Neural cell (in vitro differentiated cells): ENCODE measurements around the gene ZNF248. TPM values are rescaled to one million over a fixed set of nuclear protein-coding genes. Genes with fewer than 3 reads are reported as not detected.

Experiments used
- H2AFZ ChIP-seq: fragments of 200-600, 300-800 bp; sonication (generic), shearing (Covaris generic); 2 replicates; pipeline ENCODE4 v1.6.0; 2014; ENCODE audit warnings: low read depth, mild to moderate bottlenecking, antibody characterized with exemption, low read length, moderate library complexity
- H3F3A ChIP-seq: fragments of 200-600 bp; shearing (Covaris generic); 2 replicates; pipeline ENCODE4 v1.6.1; 2016; ENCODE audit warnings: mild to moderate bottlenecking, moderate library complexity, mixed read lengths, antibody characterized with exemption, low read length; ENCODE audit not compliant: insufficient read depth, poor library complexity, severe bottlenecking
- H3K27ac ChIP-seq: fragments of 200-600, 300-800 bp; sonication (generic), shearing (Covaris generic); 2 replicates; pipeline ENCODE4 v1.5.1; 2014; ENCODE audit warnings: mild to moderate bottlenecking, low read length, moderate library complexity
- H3K27me3 ChIP-seq: fragments of 300-800, 200-600 bp; sonication (generic), shearing (Covaris generic); 2 replicates; pipeline ENCODE4 v1.6.0; 2014; ENCODE audit warnings: mild to moderate bottlenecking, low read depth, low read length, moderate library complexity; ENCODE audit not compliant: insufficient read depth
- H3K36me3 ChIP-seq: fragments of 300-800, 200-600 bp; sonication (generic), shearing (Covaris generic); 2 replicates; pipeline ENCODE4 v1.5.1; 2014; ENCODE audit warnings: mild to moderate bottlenecking, antibody characterized with exemption, low read length, moderate library complexity; ENCODE audit not compliant: insufficient read depth
- H3K4me2 ChIP-seq: fragments of 300-800, 200-600 bp; sonication (generic), shearing (Covaris generic); 2 replicates; pipeline ENCODE4 v1.6.0; 2014; ENCODE audit warnings: mild to moderate bottlenecking, low read length
- H3K4me3 ChIP-seq: fragments of 300-800, 200-600 bp; sonication (generic), shearing (Covaris generic); 2 replicates; pipeline ENCODE4 v1.5.1; 2014; ENCODE audit warnings: mild to moderate bottlenecking, low read length, moderate library complexity
- H3K79me2 ChIP-seq: fragments of 200-600 bp; shearing (Covaris generic); replicated peaks from 2 replicates; pipeline ENCODE4 v1.6.0; 2014; ENCODE audit warnings: mild to moderate bottlenecking, low read length, moderate library complexity; ENCODE audit not compliant: insufficient read depth
- H3K9ac ChIP-seq: fragments of 300-800, 200-600 bp; sonication (generic), shearing (Covaris generic); 2 replicates; pipeline ENCODE4 v1.6.1; 2016; ENCODE audit warnings: mild to moderate bottlenecking, low read length, mixed read lengths
- H3K9me2 ChIP-seq: fragments of 200-600 bp; shearing (Covaris generic); 2 replicates; pipeline ENCODE4 v1.6.1; 2016; ENCODE audit warnings: mild to moderate bottlenecking, low read length, mixed read lengths; ENCODE audit not compliant: insufficient read depth
- H3K9me3 ChIP-seq: fragments of 200-600, 300-800 bp; sonication (generic), shearing (Covaris generic); 2 replicates; pipeline ENCODE4 v1.6.1; 2016; ENCODE audit warnings: mild to moderate bottlenecking, mixed run types, low read length, moderate library complexity, mixed read lengths
- H4K20me1 ChIP-seq: fragments of 200-600 bp; shearing (Covaris generic); 2 replicates; pipeline ENCODE4 v1.6.1; 2016; ENCODE audit warnings: mild to moderate bottlenecking, mixed run types; ENCODE audit not compliant: insufficient read depth
- EP300 ChIP-seq: fragments of 450-650 bp; conservative IDR thresholded peaks from 2 replicates; pipeline ENCODE4 v1.6.1; 2014; ENCODE audit warnings: antibody characterized with exemption, mild to moderate bottlenecking, moderate library complexity; ENCODE audit not compliant: poor library complexity, severe bottlenecking
- EZH2 ChIP-seq: fragments of 200-600, 300-800 bp; shearing (Covaris generic), sonication (generic); IDR thresholded peaks from 2 replicates; pipeline ENCODE4 v1.6.1; 2014; ENCODE audit warnings: antibody characterized with exemption, low read length, borderline replicate concordance, mild to moderate bottlenecking; ENCODE audit not compliant: insufficient read depth, poor library complexity, severe bottlenecking
- MXI1 ChIP-seq: fragments of 450-650 bp; conservative IDR thresholded peaks from 2 replicates; pipeline ENCODE4 v1.6.1; 2014; ENCODE audit warnings: antibody characterized with exemption, mild to moderate bottlenecking; ENCODE audit not compliant: poor library complexity, severe bottlenecking
- POLR2AphosphoS5 ChIP-seq: IDR thresholded peaks from 2 replicates; pipeline ENCODE4 v1.6.1; 2012
- RAD21 ChIP-seq: fragments of 450-650 bp; conservative IDR thresholded peaks from 2 replicates; pipeline ENCODE4 v1.6.1; 2014; ENCODE audit warnings: antibody characterized with exemption, mild to moderate bottlenecking, moderate library complexity
- SMC3 ChIP-seq: fragments of 450-650 bp; conservative IDR thresholded peaks from 2 replicates; pipeline ENCODE4 v1.6.1; 2014; ENCODE audit warnings: antibody characterized with exemption, mild to moderate bottlenecking, moderate library complexity; ENCODE audit not compliant: poor library complexity
- TAF1 ChIP-seq: IDR thresholded peaks from 2 replicates; pipeline ENCODE4 v1.6.1; 2012; ENCODE audit warnings: low read depth
- polyA plus RNA-seq: library from polyadenylated mRNA; depleted of rRNA; stranded (reverse); fragments of >200 nt; gene quantifications from 2 replicates; pipeline ENCODE4 v1.2.3, GENCODE V29; 2014
- TF ChIP-seq, protein P1 (sequence below): IDR thresholded peaks from 2 replicates; pipeline ENCODE4 v1.6.1; 2012; ENCODE audit warnings: borderline replicate concordance
- TF ChIP-seq, protein P2 (sequence below): fragments of 450-650 bp; IDR thresholded peaks from 2 replicates; pipeline ENCODE4 v1.5.1; 2014; ENCODE audit warnings: antibody characterized with exemption, mild to moderate bottlenecking, moderate library complexity; ENCODE audit not compliant: poor library complexity, severe bottlenecking

ZNF248 gene
- polyA plus RNA-seq, 1 donor from 2014 or later: 0.24 TPM

DNA sequence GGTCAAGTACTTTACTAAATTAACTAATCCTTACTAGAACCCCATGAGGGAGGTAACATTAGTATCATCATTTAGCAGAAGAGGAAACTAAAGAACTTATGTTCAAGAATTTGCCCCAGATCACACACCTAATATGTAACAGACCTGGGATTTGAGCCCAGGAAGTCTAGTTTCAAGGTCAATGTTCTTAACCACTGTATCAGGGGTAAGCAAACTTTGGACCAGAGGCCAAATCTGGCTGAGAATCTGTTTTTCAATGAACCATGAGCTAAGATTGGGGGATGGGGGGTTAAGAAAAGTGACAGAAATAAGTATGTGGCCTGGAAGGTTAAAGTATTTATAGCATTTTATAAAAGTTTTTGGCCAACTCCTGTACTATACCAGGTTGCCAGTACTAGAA is 95.1 kb downstream of the ZNF248 start:
- H3K27ac ChIP-seq: no peak overlapping the region
- H2AFZ ChIP-seq: no peak overlapping the region
- H3K36me3 ChIP-seq: no peaks in the 10 kb centered on the region
- H3K9me2 ChIP-seq: no peaks in the 10 kb centered on the region
- TF ChIP-seq MXI1 (no peak), RAD21 (no peak)
- H3K9me3 ChIP-seq: peaks cover 7% of the 10 kb centered on the region
- no peak overlapping the region for H3K9ac ChIP-seq
- no peaks in the 10 kb centered on the region for H4K20me1 ChIP-seq
- H3K4me2 ChIP-seq: no peak overlapping the region
- H3K79me2 ChIP-seq: no peaks in the 10 kb centered on the region
- no peak overlapping the region for H3K4me3 ChIP-seq
- H3F3A ChIP-seq: no peaks in the 10 kb centered on the region
- no peaks in the 10 kb centered on the region for H3K27me3 ChIP-seq

DNA sequence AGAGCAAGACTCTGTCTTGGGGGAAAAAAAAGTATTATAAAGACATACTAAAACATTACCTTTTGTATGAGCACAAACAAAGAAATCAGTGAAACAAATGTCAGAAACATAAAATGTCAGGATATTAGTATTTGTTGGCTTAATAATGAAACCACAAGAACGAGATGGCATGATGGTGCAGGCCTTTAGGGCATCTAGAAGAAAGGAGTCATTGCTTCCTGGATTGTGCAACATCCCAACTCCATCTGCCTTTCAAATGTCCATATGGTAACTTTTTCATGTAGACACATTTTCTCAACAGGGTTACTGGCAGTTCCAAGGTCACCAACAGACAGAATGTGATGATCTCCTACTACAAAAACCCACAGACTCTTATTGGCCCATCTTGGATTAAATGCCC is 96.6 kb downstream of the ZNF248 start:
- Histone ChIP-seq H4K20me1 (no peaks in the 10 kb centered on the region), H3K9ac (no peak overlapping the region), H3K79me2 (no peaks in the 10 kb centered on the region), H3K9me3 (peaks cover 7% of the 10 kb centered on the region), H3K36me3 (no peaks in the 10 kb centered on the region), H3K27me3 (no peaks in the 10 kb centered on the region), H3K4me3 (no peak overlapping the region), H3K27ac (no peak overlapping the region), H3F3A (no peaks in the 10 kb centered on the region), H2AFZ (no peak overlapping the region), H3K4me2 (no peak overlapping the region), H3K9me2 (no peaks in the 10 kb centered on the region)
- TF ChIP-seq RAD21: no peak

DNA sequence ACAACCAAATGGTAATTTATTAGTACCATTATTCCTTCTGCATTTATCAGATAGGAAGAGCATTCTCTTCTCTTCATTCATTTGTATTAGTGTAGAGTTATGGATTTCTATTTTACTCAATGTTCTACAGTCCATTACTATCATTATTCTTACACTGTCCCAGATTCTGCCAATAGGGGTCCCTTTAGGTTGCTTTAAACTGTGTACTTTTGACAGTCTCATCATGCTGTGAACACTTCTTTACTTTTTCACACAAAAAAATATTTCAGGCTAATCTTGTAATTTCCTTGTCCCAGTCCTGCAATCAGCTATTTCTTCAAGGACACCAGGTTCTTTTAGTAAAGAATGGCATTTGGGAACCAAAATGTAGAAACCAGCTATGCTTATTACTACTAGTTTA is 99.3 kb downstream of the ZNF248 start:
- Histone ChIP-seq H3K36me3 (no peaks in the 10 kb centered on the region), H3K27ac (no peak overlapping the region), H2AFZ (no peak overlapping the region), H3K79me2 (no peaks in the 10 kb centered on the region), H3K27me3 (no peaks in the 10 kb centered on the region), H3K4me2 (no peak overlapping the region), H3K9me3 (peaks cover 14% of the 10 kb centered on the region), H3K9ac (no peak overlapping the region), H3K9me2 (no peaks in the 10 kb centered on the region), H3F3A (no peaks in the 10 kb centered on the region), H3K4me3 (no peak overlapping the region), H4K20me1 (no peaks in the 10 kb centered on the region)
- TF ChIP-seq TAF1: no peak
- no peak for TF ChIP-seq SMC3
- TF ChIP-seq, protein P1, sequence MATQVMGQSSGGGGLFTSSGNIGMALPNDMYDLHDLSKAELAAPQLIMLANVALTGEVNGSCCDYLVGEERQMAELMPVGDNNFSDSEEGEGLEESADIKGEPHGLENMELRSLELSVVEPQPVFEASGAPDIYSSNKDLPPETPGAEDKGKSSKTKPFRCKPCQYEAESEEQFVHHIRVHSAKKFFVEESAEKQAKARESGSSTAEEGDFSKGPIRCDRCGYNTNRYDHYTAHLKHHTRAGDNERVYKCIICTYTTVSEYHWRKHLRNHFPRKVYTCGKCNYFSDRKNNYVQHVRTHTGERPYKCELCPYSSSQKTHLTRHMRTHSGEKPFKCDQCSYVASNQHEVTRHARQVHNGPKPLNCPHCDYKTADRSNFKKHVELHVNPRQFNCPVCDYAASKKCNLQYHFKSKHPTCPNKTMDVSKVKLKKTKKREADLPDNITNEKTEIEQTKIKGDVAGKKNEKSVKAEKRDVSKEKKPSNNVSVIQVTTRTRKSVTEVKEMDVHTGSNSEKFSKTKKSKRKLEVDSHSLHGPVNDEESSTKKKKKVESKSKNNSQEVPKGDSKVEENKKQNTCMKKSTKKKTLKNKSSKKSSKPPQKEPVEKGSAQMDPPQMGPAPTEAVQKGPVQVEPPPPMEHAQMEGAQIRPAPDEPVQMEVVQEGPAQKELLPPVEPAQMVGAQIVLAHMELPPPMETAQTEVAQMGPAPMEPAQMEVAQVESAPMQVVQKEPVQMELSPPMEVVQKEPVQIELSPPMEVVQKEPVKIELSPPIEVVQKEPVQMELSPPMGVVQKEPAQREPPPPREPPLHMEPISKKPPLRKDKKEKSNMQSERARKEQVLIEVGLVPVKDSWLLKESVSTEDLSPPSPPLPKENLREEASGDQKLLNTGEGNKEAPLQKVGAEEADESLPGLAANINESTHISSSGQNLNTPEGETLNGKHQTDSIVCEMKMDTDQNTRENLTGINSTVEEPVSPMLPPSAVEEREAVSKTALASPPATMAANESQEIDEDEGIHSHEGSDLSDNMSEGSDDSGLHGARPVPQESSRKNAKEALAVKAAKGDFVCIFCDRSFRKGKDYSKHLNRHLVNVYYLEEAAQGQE: no peak

DNA sequence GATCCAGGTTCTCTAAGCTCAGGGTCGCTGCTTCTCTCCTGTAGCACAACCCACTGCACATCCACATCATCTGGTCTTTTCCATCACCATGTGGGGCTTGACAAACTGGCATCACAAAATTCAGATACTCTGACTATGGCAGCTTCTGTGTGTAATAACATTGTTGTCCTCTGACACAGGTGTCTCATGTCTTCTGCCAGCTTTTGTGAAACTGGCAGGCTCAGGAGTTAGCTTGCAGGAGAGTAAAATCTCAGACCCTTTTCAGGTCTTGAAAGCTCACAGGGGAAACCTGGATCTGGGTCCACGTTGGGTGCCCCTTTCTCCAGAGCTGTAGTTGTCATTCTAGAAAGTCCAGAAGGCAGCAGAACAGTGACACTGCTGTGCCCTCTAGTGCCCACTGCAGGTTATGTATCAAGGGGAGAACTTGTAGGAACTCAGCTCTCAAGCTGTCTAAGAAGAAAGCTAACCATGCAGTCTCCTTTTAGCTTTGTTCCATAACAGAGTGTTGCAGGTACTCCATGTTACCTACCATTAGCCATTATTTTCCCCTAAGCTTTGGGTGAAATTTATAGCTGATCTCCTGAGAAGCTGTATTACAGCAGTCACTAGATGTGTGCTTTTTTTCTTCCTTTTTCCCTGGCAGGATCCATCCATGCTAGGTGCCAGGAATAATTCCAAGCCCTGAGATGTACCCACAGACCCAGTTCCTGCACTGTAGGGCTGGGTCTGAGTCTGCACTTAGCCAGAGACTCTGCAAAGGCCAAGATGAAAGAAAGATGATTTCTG is 102.7 kb downstream of the ZNF248 start:
- no peaks in the 10 kb centered on the region for H3F3A ChIP-seq
- no peaks in the 10 kb centered on the region for H4K20me1 ChIP-seq
- H3K4me2 ChIP-seq: no peak overlapping the region
- no peak overlapping the region for H3K9ac ChIP-seq
- H3K36me3 ChIP-seq: no peaks in the 10 kb centered on the region
- H3K27ac ChIP-seq: no peak overlapping the region
- H3K4me3 ChIP-seq: no peak overlapping the region
- H3K9me3 ChIP-seq: peaks cover 14% of the 10 kb centered on the region
- no peaks in the 10 kb centered on the region for H3K9me2 ChIP-seq
- no peaks in the 10 kb centered on the region for H3K79me2 ChIP-seq
- no peak overlapping the region for H2AFZ ChIP-seq
- H3K27me3 ChIP-seq: no peaks in the 10 kb centered on the region
- TF ChIP-seq, protein P1: no peak
- TF ChIP-seq EP300 (no peak), TAF1 (no peak), RAD21 (no peak), POLR2AphosphoS5 (no peak), MXI1 (no peak), EZH2 (no peak)
- TF ChIP-seq, protein P2, sequence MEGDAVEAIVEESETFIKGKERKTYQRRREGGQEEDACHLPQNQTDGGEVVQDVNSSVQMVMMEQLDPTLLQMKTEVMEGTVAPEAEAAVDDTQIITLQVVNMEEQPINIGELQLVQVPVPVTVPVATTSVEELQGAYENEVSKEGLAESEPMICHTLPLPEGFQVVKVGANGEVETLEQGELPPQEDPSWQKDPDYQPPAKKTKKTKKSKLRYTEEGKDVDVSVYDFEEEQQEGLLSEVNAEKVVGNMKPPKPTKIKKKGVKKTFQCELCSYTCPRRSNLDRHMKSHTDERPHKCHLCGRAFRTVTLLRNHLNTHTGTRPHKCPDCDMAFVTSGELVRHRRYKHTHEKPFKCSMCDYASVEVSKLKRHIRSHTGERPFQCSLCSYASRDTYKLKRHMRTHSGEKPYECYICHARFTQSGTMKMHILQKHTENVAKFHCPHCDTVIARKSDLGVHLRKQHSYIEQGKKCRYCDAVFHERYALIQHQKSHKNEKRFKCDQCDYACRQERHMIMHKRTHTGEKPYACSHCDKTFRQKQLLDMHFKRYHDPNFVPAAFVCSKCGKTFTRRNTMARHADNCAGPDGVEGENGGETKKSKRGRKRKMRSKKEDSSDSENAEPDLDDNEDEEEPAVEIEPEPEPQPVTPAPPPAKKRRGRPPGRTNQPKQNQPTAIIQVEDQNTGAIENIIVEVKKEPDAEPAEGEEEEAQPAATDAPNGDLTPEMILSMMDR: no peak
